ENCODE results near the gene AMIGO3.
"Not testable (repeated sequence)": the region's sequence is repeated elsewhere in the genome, so short reads cannot be mapped to it uniquely, and the experiment has no call there.

AMIGO3 gene

GRCh38 chr3:49690856-49691255 is 28.6 kb downstream of the AMIGO3 start:
- not testable (repeated sequence) for H3K4me1 ChIP-seq (ENCODE audit: low read length); H3K4me2 ChIP-seq (ENCODE audit: low read length); H3K4me3 ChIP-seq (ENCODE audit: low read length); H3K36me3 ChIP-seq (replicated peaks; ENCODE audit: low read depth, low read length); H4K20me1 ChIP-seq (ENCODE audit: insufficient read depth, low read length); H3K27me3 ChIP-seq (ENCODE audit: low read depth, low read length); H3K9me3 ChIP-seq (ENCODE audit: insufficient read depth, low read length); H2AFZ ChIP-seq (ENCODE audit: low read depth, low read length); H3K9ac ChIP-seq (ENCODE audit: low read length); H3K27ac ChIP-seq (ENCODE audit: low read length)
- peaks cover 16% of the 10 kb centered on the region for H3K79me2 ChIP-seq (ENCODE audit: low read length)

GRCh38 chr3:49689908-49690624 is 29.4 kb downstream of the AMIGO3 start:
- H3K27ac ChIP-seq (ENCODE audit: low read length); H3K9me3 ChIP-seq (ENCODE audit: insufficient read depth, low read length); H3K27me3 ChIP-seq (ENCODE audit: low read depth, low read length); H4K20me1 ChIP-seq (ENCODE audit: insufficient read depth, low read length); H3K36me3 ChIP-seq (replicated peaks; ENCODE audit: low read depth, low read length); H3K4me1 ChIP-seq (ENCODE audit: low read length): not testable (repeated sequence)
- Histone ChIP-seq H3K9ac (ENCODE audit: low read length) (peak overlapping the region; percentile 93), H3K79me2 (ENCODE audit: low read length) (peaks cover 16% of the 10 kb centered on the region), H3K4me2 (ENCODE audit: low read length) (peak overlapping the region; percentile 69), H3K4me3 (ENCODE audit: low read length) (peak overlapping the region; percentile 87), H2AFZ (ENCODE audit: low read depth, low read length) (0 out of 2 replicates have a peak overlapping the region, but pooled peaks have one; percentile 39)

DNA sequence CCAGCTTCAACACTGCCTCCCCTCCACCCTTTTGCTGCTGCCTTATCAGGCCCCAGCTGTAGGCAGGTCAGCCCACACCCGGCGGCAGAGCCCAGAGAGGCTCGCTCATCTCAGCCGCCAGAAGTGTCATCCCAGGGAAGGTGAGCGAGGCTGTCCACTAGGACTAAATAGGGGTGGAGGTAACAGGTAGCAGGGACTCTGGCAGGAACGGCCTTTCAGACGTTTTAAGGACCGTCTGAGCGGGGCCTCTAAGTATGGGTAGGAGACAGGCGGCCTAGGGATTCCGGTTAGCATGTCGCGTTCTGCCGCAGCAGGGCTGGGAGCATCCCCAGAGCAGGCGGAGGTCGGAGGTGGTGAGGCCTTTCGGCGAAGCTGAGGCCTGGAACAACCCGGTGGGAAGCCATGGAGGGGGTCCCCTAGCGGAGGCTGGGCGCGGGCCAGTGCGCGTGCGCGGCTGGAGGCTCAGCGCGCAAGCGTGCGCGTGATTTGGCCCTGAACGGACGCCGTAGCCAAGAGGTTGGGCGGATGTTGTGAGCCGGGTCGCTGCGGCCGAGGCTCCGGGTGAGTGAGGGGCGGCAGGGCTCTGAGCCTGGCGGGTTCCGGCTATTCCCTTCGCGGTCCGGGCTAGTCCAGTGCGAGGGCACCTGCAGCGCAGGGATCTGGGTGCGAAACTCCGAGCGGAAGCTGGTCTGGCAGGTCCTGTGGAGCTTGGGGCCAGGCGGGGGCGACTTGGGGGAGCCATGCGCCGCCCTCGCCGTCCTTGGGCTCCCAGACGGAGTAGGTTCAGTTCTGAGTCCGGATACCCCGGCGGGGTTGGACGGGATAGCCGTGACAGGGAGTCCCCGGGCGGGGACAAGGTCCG is 30.2 kb downstream of the AMIGO3 start, which contains the start of the genes MST1 and RNF123:
Gene MST1 (minus strand): TSS at position 429 of the 862 bp plus-strand sequence. CDS start 783 bp downstream, outside the sequence.
Gene RNF123 (plus strand): TSS at position 512 of the 862 bp plus-strand sequence. CDS start 1,609 bp downstream, outside the sequence.
- Histone ChIP-seq H2AFZ (ENCODE audit: low read depth, low read length) (peak within 1 kb of the TSS; percentile 75; the same call in 1 of the 2 replicates), H3K27me3 (ENCODE audit: low read depth, low read length) (no peaks in the 10 kb centered on the region), H3K79me2 (ENCODE audit: low read length) (peaks cover 16% of the 10 kb centered on the region), H4K20me1 (ENCODE audit: insufficient read depth, low read length) (no peaks in the 10 kb centered on the region), H3K27ac (ENCODE audit: low read length) (peak within 1 kb of the TSS; percentile 52), H3K36me3 (replicated peaks; ENCODE audit: low read depth, low read length) (no peaks in the 10 kb centered on the region), H3K4me1 (ENCODE audit: low read length) (peaks cover 9% of the 10 kb centered on the region), H3K9me3 (ENCODE audit: insufficient read depth, low read length) (no peaks in the 10 kb centered on the region), H3K4me3 (ENCODE audit: low read length) (peak within 1 kb of the TSS; percentile 87), H3K4me2 (ENCODE audit: low read length) (peak within 1 kb of the TSS; percentile 89), H3K9ac (ENCODE audit: low read length) (peak within 1 kb of the TSS; percentile 93)
- TF ChIP-seq EZH2phosphoT487 (IDR thresholded peaks at IDR 0.05; ENCODE audit: low read depth) = no peak
- peak; percentile 40 for TF ChIP-seq CTCF (IDR thresholded peaks at IDR 0.05; ENCODE audit: low read depth, low read length)

DNA sequence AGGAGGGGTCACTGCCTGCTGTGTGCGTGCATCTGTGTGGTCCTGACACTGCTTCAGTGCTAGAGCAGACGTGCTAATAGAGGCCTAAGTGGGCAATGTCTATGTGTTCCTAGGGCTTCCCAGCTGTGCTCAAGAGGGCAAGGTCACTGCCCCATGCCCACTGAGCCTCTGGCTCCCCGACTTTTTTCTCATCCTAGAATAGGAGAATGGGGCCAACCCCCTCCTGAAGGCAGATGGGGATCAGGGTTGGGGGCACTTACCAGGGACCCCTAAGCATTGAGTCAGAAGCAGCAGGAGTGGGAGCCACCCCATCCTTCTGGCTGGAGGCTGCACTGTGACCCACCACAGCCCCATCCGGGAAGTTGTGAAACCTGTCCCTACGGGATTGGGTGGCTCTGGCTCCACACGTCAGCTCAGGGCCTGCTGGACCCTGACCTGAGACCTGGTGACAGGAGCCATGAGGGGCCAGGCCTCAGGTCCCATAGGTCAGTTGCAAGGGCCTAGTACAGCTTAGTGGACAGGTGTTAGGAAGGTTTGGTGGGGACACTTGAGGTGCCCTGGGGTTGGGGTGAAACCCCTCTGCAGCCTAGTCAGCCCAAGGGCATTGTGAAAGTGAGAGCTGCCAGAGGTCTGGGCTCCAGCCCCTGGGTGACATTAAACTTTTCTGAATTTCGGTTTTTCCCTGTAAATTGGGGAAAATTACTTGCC is 31.0 kb downstream of the AMIGO3 start:
- peak overlapping the region; percentile 52 for H3K27ac ChIP-seq (ENCODE audit: low read length)
- H3K4me3 ChIP-seq (ENCODE audit: low read length) = peak overlapping the region; percentile 87
- not testable (repeated sequence) for H3K4me1 ChIP-seq (ENCODE audit: low read length); H3K36me3 ChIP-seq (replicated peaks; ENCODE audit: low read depth, low read length); H4K20me1 ChIP-seq (ENCODE audit: insufficient read depth, low read length); H3K27me3 ChIP-seq (ENCODE audit: low read depth, low read length); H3K9me3 ChIP-seq (ENCODE audit: insufficient read depth, low read length)
- H2AFZ ChIP-seq (ENCODE audit: low read depth, low read length) = 0 out of 2 replicates have a peak overlapping the region, but pooled peaks have one; percentile 75
- H3K4me2 ChIP-seq (ENCODE audit: low read length) = peak overlapping the region; percentile 89
- H3K79me2 ChIP-seq (ENCODE audit: low read length) = peaks cover 16% of the 10 kb centered on the region
- H3K9ac ChIP-seq (ENCODE audit: low read length) = peak overlapping the region; percentile 93

GRCh38 chr3:49687424-49687795 is 32.1 kb downstream of the AMIGO3 start:
- H2AFZ ChIP-seq (ENCODE audit: low read depth, low read length); H3K4me1 ChIP-seq (ENCODE audit: low read length); H3K9me3 ChIP-seq (ENCODE audit: insufficient read depth, low read length); H3K27me3 ChIP-seq (ENCODE audit: low read depth, low read length); H3K4me2 ChIP-seq (ENCODE audit: low read length); H3K9ac ChIP-seq (ENCODE audit: low read length); H3K27ac ChIP-seq (ENCODE audit: low read length); H3K4me3 ChIP-seq (ENCODE audit: low read length); H4K20me1 ChIP-seq (ENCODE audit: insufficient read depth, low read length): not testable (repeated sequence)
- Histone ChIP-seq H3K36me3 (replicated peaks; ENCODE audit: low read depth, low read length) (peaks cover 12% of the 10 kb centered on the region), H3K79me2 (ENCODE audit: low read length) (peaks cover 16% of the 10 kb centered on the region)

DNA sequence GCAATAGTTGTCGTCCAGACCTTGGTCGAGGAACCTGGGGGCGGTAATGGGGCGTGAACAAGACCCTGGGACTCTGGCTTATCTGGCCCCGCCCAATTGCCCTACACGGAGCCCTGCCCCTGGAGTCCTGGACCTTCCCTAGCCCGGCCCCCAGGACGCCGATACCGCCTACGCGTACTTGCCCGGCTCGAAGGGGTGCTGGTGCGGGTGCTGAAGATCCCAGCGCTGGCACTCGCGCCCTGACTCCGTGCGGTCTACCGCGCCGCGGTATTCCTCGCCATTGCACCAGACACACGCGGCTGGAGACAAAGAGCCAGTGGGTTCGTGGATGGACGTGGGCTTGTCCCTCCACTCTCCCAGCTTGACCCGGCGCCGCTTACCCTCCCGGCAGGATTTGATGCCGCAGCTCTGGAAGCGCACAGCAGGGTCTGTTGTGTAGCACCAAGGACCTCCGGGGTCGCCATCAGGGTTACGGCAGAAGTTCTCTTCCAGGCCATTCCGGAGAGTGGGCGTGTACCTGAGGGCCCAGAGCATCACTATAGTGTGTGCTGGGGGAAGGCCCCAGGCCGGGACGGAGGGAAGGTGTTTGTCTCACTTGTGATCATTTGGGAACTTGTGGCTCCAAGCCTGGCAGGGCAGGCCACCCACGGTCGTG is 32.6 kb downstream of the AMIGO3 start:
- not testable (repeated sequence) for H3K4me1 ChIP-seq (ENCODE audit: low read length); H3K9me3 ChIP-seq (ENCODE audit: insufficient read depth, low read length); H3K4me3 ChIP-seq (ENCODE audit: low read length); H2AFZ ChIP-seq (ENCODE audit: low read depth, low read length); H3K4me2 ChIP-seq (ENCODE audit: low read length); H3K27ac ChIP-seq (ENCODE audit: low read length); H3K27me3 ChIP-seq (ENCODE audit: low read depth, low read length); H4K20me1 ChIP-seq (ENCODE audit: insufficient read depth, low read length); H3K9ac ChIP-seq (ENCODE audit: low read length)
- H3K36me3 ChIP-seq (replicated peaks; ENCODE audit: low read depth, low read length) = peaks cover 17% of the 10 kb centered on the region
- peaks cover 16% of the 10 kb centered on the region for H3K79me2 ChIP-seq (ENCODE audit: low read length)

DNA sequence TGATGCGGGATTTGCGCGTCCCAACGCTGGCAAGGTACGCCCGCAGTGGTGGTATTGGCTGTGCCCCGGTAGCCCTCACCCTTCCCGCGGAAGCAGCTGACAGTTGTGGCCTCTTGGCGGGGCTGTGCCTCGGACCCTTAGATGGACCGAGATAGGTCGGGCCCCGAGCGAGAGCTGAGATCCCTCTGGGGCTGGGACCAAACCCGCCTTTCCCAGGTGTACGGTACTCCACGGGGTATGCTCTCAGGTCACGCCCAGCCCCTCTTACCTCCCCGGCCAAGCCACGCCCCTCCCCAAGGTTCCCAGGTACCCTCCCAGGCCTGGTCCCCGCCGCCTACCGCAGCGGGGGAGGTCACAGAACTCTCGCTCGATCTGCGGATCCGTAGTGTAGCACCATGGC is 33.1 kb downstream of the AMIGO3 start:
- not testable (repeated sequence) for H3K9me3 ChIP-seq (ENCODE audit: insufficient read depth, low read length); H3K27ac ChIP-seq (ENCODE audit: low read length); H3K4me1 ChIP-seq (ENCODE audit: low read length); H3K9ac ChIP-seq (ENCODE audit: low read length); H4K20me1 ChIP-seq (ENCODE audit: insufficient read depth, low read length); H2AFZ ChIP-seq (ENCODE audit: low read depth, low read length); H3K4me2 ChIP-seq (ENCODE audit: low read length); H3K4me3 ChIP-seq (ENCODE audit: low read length); H3K27me3 ChIP-seq (ENCODE audit: low read depth, low read length)
- Histone ChIP-seq H3K79me2 (ENCODE audit: low read length) (peaks cover 16% of the 10 kb centered on the region), H3K36me3 (replicated peaks; ENCODE audit: low read depth, low read length) (peaks cover 22% of the 10 kb centered on the region)
